NCI-H748 (cell line): ENCODE data around the gene ARSG.
"Not testable (repeated sequence)": the region's sequence is repeated elsewhere in the genome, so short reads cannot be mapped to it uniquely, and the experiment has no call there.

Experiments used
- DNase-seq: peaks from one replicate; lab custom pipeline; 2025; ENCODE audit not compliant: unreplicated experiment; lab: John Stamatoyannopoulos, UW

ARSG gene

GRCh38 chr17:68276339-68276738 is 15.0 kb upstream of the ARSG start:
- not testable (repeated sequence) for DNase-seq

GRCh38 chr17:68277807-68278206 is 13.5 kb upstream of the ARSG start:
- no peak for DNase-seq

- DNase-seq = not testable (repeated sequence)
These were observed 9.3 kb upstream of the ARSG start for GRCh38 chr17:68281965-68282364.

- DNase-seq = no peak
These were observed 2.9 kb upstream of the ARSG start for GRCh38 chr17:68288375-68288774.

GRCh38 chr17:68288804-68289203 is 2.5 kb upstream of the ARSG start:
- no peak for DNase-seq

GRCh38 chr17:68289473-68289872 is 1.8 kb upstream of the ARSG start:
- DNase-seq = no peak

GRCh38 chr17:68289936-68290267 is 1.4 kb upstream of the ARSG start:
- no peak for DNase-seq

GRCh38 chr17:68290268-68290954 is 884 bp upstream of the ARSG start:
- DNase-seq = peak; percentile 51

GRCh38 chr17:68291836-68292688 is 767 bp downstream of the ARSG start:
- peak; percentile 82 for DNase-seq

- no peak for DNase-seq
These were observed 1.4 kb downstream of the ARSG start for GRCh38 chr17:68292689-68293040.

GRCh38 chr17:68293490-68294195 is 2.3 kb downstream of the ARSG start:
- no peak for DNase-seq

- DNase-seq = no peak
These were observed 2.9 kb downstream of the ARSG start for GRCh38 chr17:68294196-68294555.

GRCh38 chr17:68294617-68295016 is 3.3 kb downstream of the ARSG start:
- DNase-seq = no peak

GRCh38 chr17:68295086-68295485 is 3.8 kb downstream of the ARSG start:
- DNase-seq = no peak

- DNase-seq = no peak
These were observed 5.2 kb downstream of the ARSG start for GRCh38 chr17:68296217-68297191.

GRCh38 chr17:68297195-68297594 is 5.9 kb downstream of the ARSG start:
- no peak for DNase-seq

GRCh38 chr17:68298601-68299000 is 7.3 kb downstream of the ARSG start:
- no peak for DNase-seq

- no peak for DNase-seq
These were observed 8.5 kb downstream of the ARSG start for GRCh38 chr17:68299817-68300216.

GRCh38 chr17:68301438-68301959 is 10.2 kb downstream of the ARSG start:
- DNase-seq = peak; percentile 90

- peak; percentile 18 for DNase-seq
These were observed 10.8 kb downstream of the ARSG start for GRCh38 chr17:68302066-68302564.
